ENCODE data around the gene VPREB1. TPM values are rescaled to one million over a fixed set of nuclear protein-coding genes. Genes with fewer than 3 reads are reported as not detected.

Gene VPREB1
- total RNA-seq, 1 experiment from 2014 or later: not detected

DNA sequence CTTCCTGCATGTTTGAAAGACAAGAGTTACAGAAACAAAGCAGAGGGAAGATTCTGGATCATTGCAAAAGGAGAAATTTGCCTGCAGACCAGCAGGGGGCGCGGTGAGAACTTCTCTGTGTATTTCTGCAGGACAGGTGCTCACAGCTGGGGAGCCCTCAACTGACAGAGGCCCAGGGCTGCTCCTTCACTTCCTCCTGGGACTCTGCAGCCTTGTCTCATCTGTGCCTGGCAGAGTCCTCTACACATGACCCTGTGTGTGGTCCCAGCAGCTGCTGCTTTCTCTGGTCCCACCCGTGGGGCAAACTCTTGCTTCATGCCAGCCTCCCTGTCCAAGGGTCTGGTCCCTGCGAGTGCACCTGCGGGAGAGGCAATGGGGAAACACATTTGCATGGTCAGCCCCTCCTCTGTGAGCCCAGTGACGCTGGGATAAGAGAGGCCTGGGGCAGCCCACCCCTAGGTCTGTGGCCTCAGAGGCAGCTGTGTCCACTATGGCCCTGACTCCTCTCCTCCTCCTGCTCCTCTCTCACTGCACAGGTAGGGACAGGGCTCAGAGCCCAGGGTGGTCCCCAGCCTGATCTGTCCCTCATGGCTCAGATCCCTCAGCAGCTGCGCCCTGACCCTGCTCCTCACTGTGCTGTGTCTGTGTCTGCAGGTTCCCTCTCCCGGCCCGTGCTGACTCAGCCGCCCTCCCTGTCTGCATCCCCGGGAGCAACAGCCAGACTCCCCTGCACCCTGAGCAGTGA, 43.2 kb upstream of the VPREB1 start:
- Histone ChIP-seq H3K4me3 (replicated peaks in 1 of 2; ENCODE audit: low read depth in 1 of 2, low read length in 2 of 2) (no peak overlapping the region), H3K79me2 (ENCODE audit: insufficient read depth, low read length) (no peaks in the 10 kb centered on the region), H3K4me2 (ENCODE audit: low read length) (no peak overlapping the region), H3K27ac (ENCODE audit: low read depth, low read length) (no peak overlapping the region), H4K20me1 (ENCODE audit: insufficient read depth) (no peaks in the 10 kb centered on the region), H3K9ac (ENCODE audit: low read length) (no peak overlapping the region), H3K9me3 (ENCODE audit: control insufficient read depth in 1 of 2, insufficient read depth in 1 of 2, low read depth in 1 of 2, low read length in 2 of 2) (no peaks in the 10 kb centered on the region), H3K27me3 (ENCODE audit: insufficient read depth, low read length) (peaks cover 5% of the 10 kb centered on the region; the same call in 1 of the 2 replicates), H2AFZ (ENCODE audit: low read depth, low read length, poor library complexity, severe bottlenecking) (no peak overlapping the region), H3K36me3 (ENCODE audit: control insufficient read depth in 1 of 2, insufficient read depth in 2 of 2, low read length in 2 of 2) (no peaks in the 10 kb centered on the region), H3K9me2 (ENCODE audit: insufficient read depth) (no peaks in the 10 kb centered on the region), H3K4me1 (ENCODE audit: control insufficient read depth in 1 of 2, insufficient read depth in 2 of 2, low read length in 2 of 2) (peaks cover 0 to 6% of the 10 kb centered on the region in 2 experiments; a peak in 3 of 4 replicates)
- BruUV-seq (replicated peaks): no TSS peak
- POLR2A ChIA-PET: no interaction called here
- intact Hi-C loops (cut with micrococcal nuclease): loop anchor here (10.0 kb wide), 3 partner anchors 47 to 213 kb away; no protein-coding TSS in a partner anchor
- DNase-seq (ENCODE audit: low read depth, low spot score): no peak
- TF ChIP-seq TCF7L2 (IDR thresholded peaks at IDR 0.05; ENCODE audit: borderline replicate concordance, extremely low read depth, insufficient read depth, insufficient read length) (no peak), RAD21 (IDR thresholded peaks at IDR 0.05; ENCODE audit: low read depth) (peak; percentile 24), ZFX (IDR thresholded peaks at IDR 0.05) (no peak)
- TF ChIP-seq, protein P1, sequence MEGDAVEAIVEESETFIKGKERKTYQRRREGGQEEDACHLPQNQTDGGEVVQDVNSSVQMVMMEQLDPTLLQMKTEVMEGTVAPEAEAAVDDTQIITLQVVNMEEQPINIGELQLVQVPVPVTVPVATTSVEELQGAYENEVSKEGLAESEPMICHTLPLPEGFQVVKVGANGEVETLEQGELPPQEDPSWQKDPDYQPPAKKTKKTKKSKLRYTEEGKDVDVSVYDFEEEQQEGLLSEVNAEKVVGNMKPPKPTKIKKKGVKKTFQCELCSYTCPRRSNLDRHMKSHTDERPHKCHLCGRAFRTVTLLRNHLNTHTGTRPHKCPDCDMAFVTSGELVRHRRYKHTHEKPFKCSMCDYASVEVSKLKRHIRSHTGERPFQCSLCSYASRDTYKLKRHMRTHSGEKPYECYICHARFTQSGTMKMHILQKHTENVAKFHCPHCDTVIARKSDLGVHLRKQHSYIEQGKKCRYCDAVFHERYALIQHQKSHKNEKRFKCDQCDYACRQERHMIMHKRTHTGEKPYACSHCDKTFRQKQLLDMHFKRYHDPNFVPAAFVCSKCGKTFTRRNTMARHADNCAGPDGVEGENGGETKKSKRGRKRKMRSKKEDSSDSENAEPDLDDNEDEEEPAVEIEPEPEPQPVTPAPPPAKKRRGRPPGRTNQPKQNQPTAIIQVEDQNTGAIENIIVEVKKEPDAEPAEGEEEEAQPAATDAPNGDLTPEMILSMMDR (IDR thresholded peaks at IDR 0.05 in 2 of 3, conservative IDR thresholded peaks at IDR 0.05 in 1 of 3; ENCODE audit: borderline replicate concordance in 1 of 3, insufficient read depth in 1 of 3, low read depth in 2 of 3, low read length in 2 of 3): peak; percentile 28 to 64 (median 56); a peak in 4 of 6 replicates
- ATAC-seq: peak; percentile 84
- CTCF ChIA-PET: interaction anchor here (1.0 to 1.7 kb wide), 2 partner anchors 90 to 147 kb away, joined by 3 to 4 read pairs; no protein-coding TSS in a partner anchor
- RAD21 ChIA-PET (ENCODE audit: low non-redundant PET in 1 of 2, low total read pairs in 2 of 2, uncharacterized antibody in 2 of 2, unreplicated experiment in 2 of 2): no interaction called here

DNA sequence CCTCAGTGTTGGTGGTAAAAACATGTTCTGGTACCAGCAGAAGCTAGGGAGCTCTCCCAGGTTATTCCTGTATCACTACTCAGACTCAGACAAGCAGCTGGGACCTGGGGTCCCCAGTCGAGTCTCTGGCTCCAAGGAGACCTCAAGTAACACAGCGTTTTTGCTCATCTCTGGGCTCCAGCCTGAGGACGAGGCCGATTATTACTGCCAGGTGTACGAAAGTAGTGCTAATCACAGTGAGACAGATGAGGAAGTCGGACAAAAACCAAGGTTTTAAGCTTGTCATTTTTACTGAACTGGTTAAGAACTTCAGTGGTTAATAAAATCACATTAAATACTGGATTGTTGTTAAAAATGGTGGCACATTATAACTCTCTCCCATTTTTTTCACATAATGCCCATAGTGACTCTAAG, 42.6 kb upstream of the VPREB1 start:
- H4K20me1 ChIP-seq (ENCODE audit: insufficient read depth): no peaks in the 10 kb centered on the region
- no peaks in the 10 kb centered on the region for H3K9me3 ChIP-seq (ENCODE audit: control insufficient read depth in 1 of 2, insufficient read depth in 1 of 2, low read depth in 1 of 2, low read length in 2 of 2)
- CTCF ChIA-PET: interaction anchor here (1.0 to 1.7 kb wide), 2 partner anchors 91 to 146 kb away, joined by 3 to 4 read pairs; no protein-coding TSS in a partner anchor
- no peak overlapping the region for H3K9ac ChIP-seq (ENCODE audit: low read length)
- H3K4me3 ChIP-seq (replicated peaks in 1 of 2; ENCODE audit: low read depth in 1 of 2, low read length in 2 of 2): no peak overlapping the region
- POLR2A ChIA-PET: no interaction called here
- H3K36me3 ChIP-seq (ENCODE audit: control insufficient read depth in 1 of 2, insufficient read depth in 2 of 2, low read length in 2 of 2): no peaks in the 10 kb centered on the region
- no peak overlapping the region for H2AFZ ChIP-seq (ENCODE audit: low read depth, low read length, poor library complexity, severe bottlenecking)
- intact Hi-C loops (cut with micrococcal nuclease): loop anchor here (10.0 kb wide), 3 partner anchors 47 to 213 kb away; no protein-coding TSS in a partner anchor
- no peaks in the 10 kb centered on the region for H3K79me2 ChIP-seq (ENCODE audit: insufficient read depth, low read length)
- DNase-seq (ENCODE audit: low read depth, low spot score) (no peak), ATAC-seq (no peak)
- RAD21 ChIA-PET (ENCODE audit: low non-redundant PET in 1 of 2, low total read pairs in 2 of 2, uncharacterized antibody in 2 of 2, unreplicated experiment in 2 of 2): no interaction called here
- H3K4me2 ChIP-seq (ENCODE audit: low read length): no peak overlapping the region
- peaks cover 5% of the 10 kb centered on the region; the same call in 1 of the 2 replicates for H3K27me3 ChIP-seq (ENCODE audit: insufficient read depth, low read length)
- H3K27ac ChIP-seq (ENCODE audit: low read depth, low read length): no peak overlapping the region
- H3K4me1 ChIP-seq (ENCODE audit: control insufficient read depth in 1 of 2, insufficient read depth in 2 of 2, low read length in 2 of 2): peaks cover 0 to 6% of the 10 kb centered on the region in 2 experiments; a peak in 3 of 4 replicates
- H3K9me2 ChIP-seq (ENCODE audit: insufficient read depth): no peaks in the 10 kb centered on the region
- no TSS peak for BruUV-seq (replicated peaks)
- no peak for TF ChIP-seq SRF (IDR thresholded peaks at IDR 0.05; ENCODE audit: low read depth)
- TF ChIP-seq EGR1 (IDR thresholded peaks at IDR 0.05; ENCODE audit: low read depth): no peak
- no peak for TF ChIP-seq CEBPB (IDR thresholded peaks at IDR 0.05; ENCODE audit: low read depth)
- TF ChIP-seq EZH2 (IDR thresholded peaks at IDR 0.05): no peak
- no peak for TF ChIP-seq CBX3 (IDR thresholded peaks at IDR 0.05; ENCODE audit: low read depth)
- TF ChIP-seq, protein P2, sequence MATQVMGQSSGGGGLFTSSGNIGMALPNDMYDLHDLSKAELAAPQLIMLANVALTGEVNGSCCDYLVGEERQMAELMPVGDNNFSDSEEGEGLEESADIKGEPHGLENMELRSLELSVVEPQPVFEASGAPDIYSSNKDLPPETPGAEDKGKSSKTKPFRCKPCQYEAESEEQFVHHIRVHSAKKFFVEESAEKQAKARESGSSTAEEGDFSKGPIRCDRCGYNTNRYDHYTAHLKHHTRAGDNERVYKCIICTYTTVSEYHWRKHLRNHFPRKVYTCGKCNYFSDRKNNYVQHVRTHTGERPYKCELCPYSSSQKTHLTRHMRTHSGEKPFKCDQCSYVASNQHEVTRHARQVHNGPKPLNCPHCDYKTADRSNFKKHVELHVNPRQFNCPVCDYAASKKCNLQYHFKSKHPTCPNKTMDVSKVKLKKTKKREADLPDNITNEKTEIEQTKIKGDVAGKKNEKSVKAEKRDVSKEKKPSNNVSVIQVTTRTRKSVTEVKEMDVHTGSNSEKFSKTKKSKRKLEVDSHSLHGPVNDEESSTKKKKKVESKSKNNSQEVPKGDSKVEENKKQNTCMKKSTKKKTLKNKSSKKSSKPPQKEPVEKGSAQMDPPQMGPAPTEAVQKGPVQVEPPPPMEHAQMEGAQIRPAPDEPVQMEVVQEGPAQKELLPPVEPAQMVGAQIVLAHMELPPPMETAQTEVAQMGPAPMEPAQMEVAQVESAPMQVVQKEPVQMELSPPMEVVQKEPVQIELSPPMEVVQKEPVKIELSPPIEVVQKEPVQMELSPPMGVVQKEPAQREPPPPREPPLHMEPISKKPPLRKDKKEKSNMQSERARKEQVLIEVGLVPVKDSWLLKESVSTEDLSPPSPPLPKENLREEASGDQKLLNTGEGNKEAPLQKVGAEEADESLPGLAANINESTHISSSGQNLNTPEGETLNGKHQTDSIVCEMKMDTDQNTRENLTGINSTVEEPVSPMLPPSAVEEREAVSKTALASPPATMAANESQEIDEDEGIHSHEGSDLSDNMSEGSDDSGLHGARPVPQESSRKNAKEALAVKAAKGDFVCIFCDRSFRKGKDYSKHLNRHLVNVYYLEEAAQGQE (IDR thresholded peaks at IDR 0.05; ENCODE audit: low read depth): no peak
- no peak for TF ChIP-seq SP1 (IDR thresholded peaks at IDR 0.05; ENCODE audit: low read depth)
- TF ChIP-seq MAX (IDR thresholded peaks at IDR 0.05): no peak
- no peak for TF ChIP-seq POLR2A (IDR thresholded peaks at IDR 0.05; ENCODE audit: borderline replicate concordance, extremely low read depth, insufficient read depth, insufficient read length)
- TF ChIP-seq RAD21 (IDR thresholded peaks at IDR 0.05; ENCODE audit: low read depth): no peak
- TF ChIP-seq ELF1 (IDR thresholded peaks at IDR 0.05; ENCODE audit: borderline replicate concordance, low read depth): no peak
